HG02870 (cell line): ENCODE results near the gene FAM204A.

Experiments
- ATAC-seq: cut with Tn5 transposase; IDR thresholded peaks from one replicate; pipeline ENCODE4 v1.9.1; 2021; ENCODE audit warnings: mild to moderate bottlenecking, moderate library complexity; ENCODE audit not compliant: unreplicated experiment

FAM204A gene

DNA sequence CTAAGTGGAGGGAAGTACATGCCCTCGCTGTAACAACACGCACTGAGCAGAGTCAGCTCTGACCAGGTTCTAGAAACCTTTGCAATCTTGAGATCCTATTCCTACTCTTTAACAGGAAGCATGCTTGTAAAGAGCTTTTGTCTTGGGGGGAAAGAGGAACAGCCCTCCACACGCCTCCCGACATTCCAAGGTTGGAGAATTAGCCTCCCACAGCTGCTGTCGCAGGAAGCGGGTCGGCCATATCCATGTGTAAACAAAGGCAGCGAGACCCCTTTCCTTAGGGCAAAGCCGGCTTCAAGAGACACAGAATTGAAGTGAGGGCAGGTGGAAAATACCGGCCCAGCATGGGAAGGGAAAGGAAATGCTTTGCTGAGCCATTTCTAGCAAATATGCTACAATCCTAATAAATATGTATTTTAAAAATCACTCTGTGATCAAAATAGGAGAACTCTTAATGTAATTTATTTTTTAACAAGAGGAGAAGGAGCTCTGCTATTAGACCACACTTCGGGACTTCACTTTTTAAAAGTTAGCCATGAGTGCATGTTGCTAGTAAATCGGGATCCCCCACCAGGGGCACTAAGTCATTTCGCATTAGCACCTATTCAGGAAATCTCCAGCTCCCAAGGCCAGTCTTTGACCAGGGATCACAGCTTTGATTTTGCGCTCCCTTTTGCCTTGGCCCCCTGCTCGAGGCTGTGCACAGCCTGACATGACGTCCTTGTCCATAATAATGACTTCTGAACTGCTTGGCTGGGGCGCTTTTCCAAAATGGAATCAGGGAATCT, 55.9 kb downstream of the FAM204A start:
- ATAC-seq = no peak

DNA sequence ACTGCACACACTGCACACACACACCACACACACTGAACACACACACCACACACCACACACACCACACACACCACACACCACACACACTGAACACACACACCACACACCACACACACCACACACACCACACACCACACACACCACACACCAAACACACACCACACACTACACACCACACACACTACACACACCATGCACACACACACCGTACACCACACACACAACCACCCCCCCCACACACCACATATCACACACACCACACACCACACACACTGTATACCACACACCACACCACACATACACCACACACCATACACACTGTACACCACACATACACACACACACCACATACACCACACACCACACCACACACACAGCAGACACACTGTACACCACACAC, 59.5 kb downstream of the FAM204A start:
- no peak for ATAC-seq

DNA sequence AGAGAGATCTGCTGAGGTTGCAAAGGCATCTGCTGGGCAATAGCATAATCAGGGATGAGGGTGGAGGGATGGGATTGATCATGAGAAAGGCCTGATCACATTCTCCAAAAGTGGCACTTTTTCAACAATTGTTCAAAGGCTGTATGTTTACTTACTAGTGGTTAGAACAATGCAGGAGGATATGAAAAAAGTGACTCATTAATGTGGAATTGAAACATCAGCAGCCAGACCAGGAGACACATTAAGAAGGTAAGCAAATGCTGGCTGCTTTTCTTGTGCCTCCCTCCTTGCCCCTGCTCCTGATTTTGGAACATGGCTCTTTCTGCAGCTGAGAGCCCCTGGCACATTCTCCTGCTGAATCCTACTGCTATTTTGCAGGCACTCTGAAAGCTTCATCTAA, 63.5 kb downstream of the FAM204A start:
- ATAC-seq = no peak

GRCh38 chr10:118277871-118278270, 64.3 kb downstream of the FAM204A start:
- no peak for ATAC-seq

DNA sequence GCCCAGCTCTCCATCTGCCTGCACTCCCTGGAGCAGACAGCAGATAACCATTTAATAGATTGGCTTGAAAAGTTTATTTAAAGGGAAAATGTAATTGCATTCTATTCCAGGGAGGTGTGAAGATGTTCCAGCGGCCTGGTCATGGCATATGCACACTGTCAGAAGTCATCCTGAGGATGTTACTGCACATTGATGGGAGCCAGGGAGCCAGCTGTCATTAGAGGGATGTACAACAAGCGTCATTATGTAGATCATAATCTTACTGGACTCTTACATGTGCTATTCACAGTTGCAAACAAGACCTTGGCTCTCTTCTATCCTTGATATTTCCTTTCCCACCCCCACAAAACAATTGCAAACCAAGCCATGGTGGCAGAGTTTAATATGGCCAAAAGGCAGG, 65.4 kb downstream of the FAM204A start:
- ATAC-seq = no peak

GRCh38 chr10:118276204-118276603, 65.9 kb downstream of the FAM204A start:
- no peak for ATAC-seq

GRCh38 chr10:118273662-118274061, 68.5 kb downstream of the FAM204A start:
- ATAC-seq = no peak

GRCh38 chr10:118272767-118273166, 69.4 kb downstream of the FAM204A start:
- no peak for ATAC-seq

- no peak for ATAC-seq
Measured at GRCh38 chr10:118272149-118272721, 69.9 kb downstream of the FAM204A start.

GRCh38 chr10:118271671-118272070, 70.5 kb downstream of the FAM204A start:
- ATAC-seq = no peak

GRCh38 chr10:118266098-118266748, 75.9 kb downstream of the FAM204A start:
- ATAC-seq = no peak

- no peak for ATAC-seq
Measured at GRCh38 chr10:118264838-118265470, 77.2 kb downstream of the FAM204A start.

GRCh38 chr10:118264252-118264651, 77.9 kb downstream of the FAM204A start:
- no peak for ATAC-seq

- no peak for ATAC-seq
Measured at GRCh38 chr10:118262538-118262937, 79.6 kb downstream of the FAM204A start.

- ATAC-seq = no peak
Measured at GRCh38 chr10:118259288-118259906, 82.7 kb downstream of the FAM204A start.

DNA sequence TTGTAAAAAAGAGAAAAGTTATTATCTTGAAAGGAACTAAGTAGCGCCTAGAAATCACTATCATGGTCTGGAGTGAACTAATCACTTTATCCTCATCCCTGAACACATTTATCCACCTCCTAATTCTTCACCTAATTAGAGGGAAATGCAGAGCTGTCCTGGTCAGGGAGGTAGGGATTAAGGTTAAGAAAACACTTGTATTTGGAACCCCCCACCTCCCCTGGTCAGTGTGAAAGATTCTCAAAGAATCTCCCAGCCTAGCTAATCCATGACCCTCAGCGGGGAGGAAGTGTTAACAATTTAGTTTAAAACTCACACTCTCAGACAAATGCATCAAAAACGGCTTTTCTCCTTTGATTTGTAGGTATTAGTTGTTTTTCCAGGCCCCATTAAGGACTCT, 83.8 kb downstream of the FAM204A start:
- no peak for ATAC-seq

GRCh38 chr10:118256825-118257570, 85.1 kb downstream of the FAM204A start:
- no peak for ATAC-seq

GRCh38 chr10:118256209-118256608, 85.9 kb downstream of the FAM204A start:
- ATAC-seq = no peak

GRCh38 chr10:118255355-118255754, 86.8 kb downstream of the FAM204A start:
- ATAC-seq = no peak

DNA sequence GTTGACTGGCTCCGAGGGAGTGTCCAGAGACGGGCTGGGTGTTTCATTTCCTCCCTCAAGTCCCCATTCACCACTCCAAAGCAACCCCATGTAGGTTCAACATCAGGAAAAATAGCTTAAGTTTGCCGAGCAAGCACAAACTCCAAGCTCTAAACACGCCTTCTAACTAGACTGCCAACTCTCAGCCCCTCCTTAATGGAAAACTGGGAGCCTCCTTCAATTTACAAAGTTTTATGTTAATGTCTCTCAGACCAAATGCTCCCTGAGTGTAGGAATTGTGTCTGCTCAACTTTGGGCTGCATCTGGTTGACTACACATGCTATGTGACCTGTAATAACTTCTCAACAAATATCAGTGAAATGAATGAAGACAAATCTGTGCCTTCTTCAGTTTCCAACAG, 87.5 kb downstream of the FAM204A start:
- no peak for ATAC-seq

- ATAC-seq = no peak
Measured at GRCh38 chr10:118253397-118253796, 88.7 kb downstream of the FAM204A start.
